ENCODE results near the gene PCCA.

PCCA gene

GRCh38 chr13:100398360-100398759 lies 309.5 kb downstream of the PCCA start:
- no peak overlapping the region for H3K4me3 ChIP-seq (ENCODE audit: low read depth in 1 of 2, low read length in 2 of 2)
- no peaks in the 10 kb centered on the region for H3K79me2 ChIP-seq (ENCODE audit: insufficient read depth, low read length)
- DNase-seq (no peak), ATAC-seq (ENCODE audit: insufficient read depth, low read depth) (no peak)
- H3K4me2 ChIP-seq (ENCODE audit: insufficient read depth, low read length) = no peak overlapping the region
- no peaks in the 10 kb centered on the region for H3K27me3 ChIP-seq (ENCODE audit: insufficient read depth, low read length, poor library complexity)
- H3K9ac ChIP-seq (ENCODE audit: low read depth, low read length) = no peak overlapping the region
- peaks cover 5% of the 10 kb centered on the region for H3K9me3 ChIP-seq (ENCODE audit: insufficient read depth, low read length, severe bottlenecking)
- H2AFZ ChIP-seq (ENCODE audit: low read depth, low read length) = no peak overlapping the region
- no peak overlapping the region for H3K27ac ChIP-seq (ENCODE audit: low read length)
- TF ChIP-seq CTCF (IDR thresholded peaks at IDR 0.05; ENCODE audit: borderline replicate concordance, extremely low read depth, low read length, poor library complexity, severe bottlenecking) (no peak), EZH2 (IDR thresholded peaks at IDR 0.05; ENCODE audit: borderline replicate concordance, low read depth, low read length, severe bottlenecking) (no peak)
- H3K4me1 ChIP-seq (ENCODE audit: insufficient read depth, low read length) = no peaks in the 10 kb centered on the region
- H3K36me3 ChIP-seq (ENCODE audit: insufficient read depth, low read length) = peaks cover under 1% of the 10 kb centered on the region; the same call in 1 of the 2 replicates
- H4K20me1 ChIP-seq (ENCODE audit: insufficient read depth, low read length) = no peaks in the 10 kb centered on the region

GRCh38 chr13:100399455-100399854 lies 310.6 kb downstream of the PCCA start:
- Histone ChIP-seq H4K20me1 (ENCODE audit: insufficient read depth, low read length) (no peaks in the 10 kb centered on the region), H3K36me3 (ENCODE audit: insufficient read depth, low read length) (peaks cover 4% of the 10 kb centered on the region), H3K79me2 (ENCODE audit: insufficient read depth, low read length) (no peaks in the 10 kb centered on the region), H3K4me1 (ENCODE audit: insufficient read depth, low read length) (no peaks in the 10 kb centered on the region), H3K27ac (ENCODE audit: low read length) (no peak overlapping the region), H3K9ac (ENCODE audit: low read depth, low read length) (no peak overlapping the region), H3K4me3 (ENCODE audit: low read depth in 1 of 2, low read length in 2 of 2) (no peak overlapping the region), H3K4me2 (ENCODE audit: insufficient read depth, low read length) (no peak overlapping the region), H2AFZ (ENCODE audit: low read depth, low read length) (no peak overlapping the region), H3K9me3 (ENCODE audit: insufficient read depth, low read length, severe bottlenecking) (peaks cover 16% of the 10 kb centered on the region), H3K27me3 (ENCODE audit: insufficient read depth, low read length, poor library complexity) (no peaks in the 10 kb centered on the region)
- no peak for ATAC-seq (ENCODE audit: insufficient read depth, low read depth)
- TF ChIP-seq CTCF (IDR thresholded peaks at IDR 0.05; ENCODE audit: borderline replicate concordance, extremely low read depth, low read length, poor library complexity, severe bottlenecking) (no peak), EZH2 (IDR thresholded peaks at IDR 0.05; ENCODE audit: borderline replicate concordance, low read depth, low read length, severe bottlenecking) (no peak)
- no peak for DNase-seq

- Histone ChIP-seq H3K9ac (ENCODE audit: low read depth, low read length) (no peak overlapping the region), H3K4me3 (ENCODE audit: low read depth in 1 of 2, low read length in 2 of 2) (no peak overlapping the region), H3K27ac (ENCODE audit: low read length) (no peak overlapping the region), H3K79me2 (ENCODE audit: insufficient read depth, low read length) (no peaks in the 10 kb centered on the region), H3K4me1 (ENCODE audit: insufficient read depth, low read length) (no peaks in the 10 kb centered on the region), H2AFZ (ENCODE audit: low read depth, low read length) (no peak overlapping the region), H3K27me3 (ENCODE audit: insufficient read depth, low read length, poor library complexity) (no peaks in the 10 kb centered on the region), H4K20me1 (ENCODE audit: insufficient read depth, low read length) (no peaks in the 10 kb centered on the region), H3K4me2 (ENCODE audit: insufficient read depth, low read length) (no peak overlapping the region), H3K36me3 (ENCODE audit: insufficient read depth, low read length) (peaks cover 4% of the 10 kb centered on the region), H3K9me3 (ENCODE audit: insufficient read depth, low read length, severe bottlenecking) (peaks cover 29% of the 10 kb centered on the region)
- no peak for ATAC-seq (ENCODE audit: insufficient read depth, low read depth)
- TF ChIP-seq CTCF (IDR thresholded peaks at IDR 0.05; ENCODE audit: borderline replicate concordance, extremely low read depth, low read length, poor library complexity, severe bottlenecking) (no peak), EZH2 (IDR thresholded peaks at IDR 0.05; ENCODE audit: borderline replicate concordance, low read depth, low read length, severe bottlenecking) (no peak)
- DNase-seq = peak; percentile 11
Measured at GRCh38 chr13:100403675-100404074, 314.8 kb downstream of the PCCA start.

- H3K27me3 ChIP-seq (ENCODE audit: insufficient read depth, low read length, poor library complexity) = no peaks in the 10 kb centered on the region
- DNase-seq (peak; percentile 32), ATAC-seq (ENCODE audit: insufficient read depth, low read depth) (no peak)
Measured at GRCh38 chr13:100409132-100409531, 320.2 kb downstream of the PCCA start.

More at GRCh38 chr13:100409132-100409531, 320.2 kb downstream of the PCCA start:
- H3K4me1 ChIP-seq (ENCODE audit: insufficient read depth, low read length) = no peaks in the 10 kb centered on the region
- no peak overlapping the region for H3K4me3 ChIP-seq (ENCODE audit: low read depth in 1 of 2, low read length in 2 of 2)
- H3K4me2 ChIP-seq (ENCODE audit: insufficient read depth, low read length) = no peak overlapping the region
- no peak overlapping the region for H3K9ac ChIP-seq (ENCODE audit: low read depth, low read length)
- TF ChIP-seq EZH2 (IDR thresholded peaks at IDR 0.05; ENCODE audit: borderline replicate concordance, low read depth, low read length, severe bottlenecking) (no peak), CTCF (IDR thresholded peaks at IDR 0.05; ENCODE audit: borderline replicate concordance, extremely low read depth, low read length, poor library complexity, severe bottlenecking) (no peak)
- no peak overlapping the region for H3K27ac ChIP-seq (ENCODE audit: low read length)
- H2AFZ ChIP-seq (ENCODE audit: low read depth, low read length) = no peak overlapping the region
- H3K36me3 ChIP-seq (ENCODE audit: insufficient read depth, low read length) = no peaks in the 10 kb centered on the region; the same call in 1 of the 2 replicates
- no peaks in the 10 kb centered on the region for H4K20me1 ChIP-seq (ENCODE audit: insufficient read depth, low read length)
- H3K79me2 ChIP-seq (ENCODE audit: insufficient read depth, low read length) = no peaks in the 10 kb centered on the region
- H3K9me3 ChIP-seq (ENCODE audit: insufficient read depth, low read length, severe bottlenecking) = peaks cover 43% of the 10 kb centered on the region

Measured in DND-41 (cell line).